ENCODE measurements around the gene ISCU.

Gene ISCU

DNA sequence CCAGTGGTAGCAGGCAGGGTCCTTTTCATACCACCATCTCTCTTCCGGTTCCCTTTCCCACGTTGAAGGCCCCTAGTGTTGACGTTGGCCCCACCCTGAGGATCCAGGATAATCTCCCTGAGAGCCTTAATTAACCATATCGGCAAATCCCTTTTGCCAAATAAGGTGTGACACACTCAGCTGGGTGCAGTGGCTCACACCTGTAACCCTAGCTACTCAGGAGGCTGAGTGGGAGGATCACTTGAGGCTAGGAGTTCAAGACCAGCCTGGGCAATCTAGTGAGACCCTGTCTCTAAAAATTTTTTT, 38.3 kb downstream of the ISCU start:
- H3K9me3 ChIP-seq, result no peaks in the 10 kb centered on the region
- H3K27me3 ChIP-seq, result peaks cover 0 to 28% of the 10 kb centered on the region in 2 donors
- TF ChIP-seq, protein P1, sequence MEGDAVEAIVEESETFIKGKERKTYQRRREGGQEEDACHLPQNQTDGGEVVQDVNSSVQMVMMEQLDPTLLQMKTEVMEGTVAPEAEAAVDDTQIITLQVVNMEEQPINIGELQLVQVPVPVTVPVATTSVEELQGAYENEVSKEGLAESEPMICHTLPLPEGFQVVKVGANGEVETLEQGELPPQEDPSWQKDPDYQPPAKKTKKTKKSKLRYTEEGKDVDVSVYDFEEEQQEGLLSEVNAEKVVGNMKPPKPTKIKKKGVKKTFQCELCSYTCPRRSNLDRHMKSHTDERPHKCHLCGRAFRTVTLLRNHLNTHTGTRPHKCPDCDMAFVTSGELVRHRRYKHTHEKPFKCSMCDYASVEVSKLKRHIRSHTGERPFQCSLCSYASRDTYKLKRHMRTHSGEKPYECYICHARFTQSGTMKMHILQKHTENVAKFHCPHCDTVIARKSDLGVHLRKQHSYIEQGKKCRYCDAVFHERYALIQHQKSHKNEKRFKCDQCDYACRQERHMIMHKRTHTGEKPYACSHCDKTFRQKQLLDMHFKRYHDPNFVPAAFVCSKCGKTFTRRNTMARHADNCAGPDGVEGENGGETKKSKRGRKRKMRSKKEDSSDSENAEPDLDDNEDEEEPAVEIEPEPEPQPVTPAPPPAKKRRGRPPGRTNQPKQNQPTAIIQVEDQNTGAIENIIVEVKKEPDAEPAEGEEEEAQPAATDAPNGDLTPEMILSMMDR (IDR thresholded peaks at IDR 0.05), result no peak
- intact Hi-C loops (cut with DNase I; ENCODE audit: low total_unique reads), result no loop called here
- H3K4me1 ChIP-seq, result no peaks in the 10 kb centered on the region
- no peak overlapping the region for H3K27ac ChIP-seq
- H3K36me3 ChIP-seq, result no peaks in the 10 kb centered on the region
- no peak for DNase-seq
- H3K4me3 ChIP-seq, result no peak overlapping the region

DNA sequence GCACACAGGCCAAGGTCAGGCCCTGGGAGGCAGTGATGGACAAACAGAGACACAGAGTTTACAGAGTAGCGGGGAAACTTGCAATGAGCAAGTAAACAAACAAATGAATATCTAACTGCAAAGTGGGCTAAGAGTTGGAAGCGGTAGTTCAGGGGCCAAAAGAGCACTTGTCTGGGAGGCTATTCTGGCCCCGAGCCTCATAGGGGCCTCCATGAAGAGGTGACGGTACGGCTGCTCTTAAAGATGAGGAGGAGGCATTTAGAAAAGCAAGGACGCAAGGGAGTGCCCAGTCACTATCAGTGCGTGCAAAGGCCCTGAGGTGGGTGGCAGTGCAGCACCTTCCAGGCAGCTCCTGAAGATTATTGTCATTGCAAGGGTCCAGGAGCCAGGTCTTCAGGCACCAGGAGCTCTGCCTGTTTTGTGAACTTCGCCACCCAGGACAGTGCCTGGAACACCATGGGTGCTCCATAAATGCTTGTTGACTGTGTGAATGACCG, 39.9 kb downstream of the ISCU start:
- TF ChIP-seq, protein P1 (IDR thresholded peaks at IDR 0.05), result no peak
- no peaks in the 10 kb centered on the region for H3K9me3 ChIP-seq
- peaks cover 0 to 18% of the 10 kb centered on the region in 2 donors for H3K27me3 ChIP-seq
- intact Hi-C loops (cut with DNase I; ENCODE audit: low total_unique reads), result no loop called here
- no peak overlapping the region for H3K4me3 ChIP-seq
- H3K36me3 ChIP-seq, result no peaks in the 10 kb centered on the region
- H3K27ac ChIP-seq, result no peak overlapping the region
- H3K4me1 ChIP-seq, result no peaks in the 10 kb centered on the region
- no peak for DNase-seq

DNA sequence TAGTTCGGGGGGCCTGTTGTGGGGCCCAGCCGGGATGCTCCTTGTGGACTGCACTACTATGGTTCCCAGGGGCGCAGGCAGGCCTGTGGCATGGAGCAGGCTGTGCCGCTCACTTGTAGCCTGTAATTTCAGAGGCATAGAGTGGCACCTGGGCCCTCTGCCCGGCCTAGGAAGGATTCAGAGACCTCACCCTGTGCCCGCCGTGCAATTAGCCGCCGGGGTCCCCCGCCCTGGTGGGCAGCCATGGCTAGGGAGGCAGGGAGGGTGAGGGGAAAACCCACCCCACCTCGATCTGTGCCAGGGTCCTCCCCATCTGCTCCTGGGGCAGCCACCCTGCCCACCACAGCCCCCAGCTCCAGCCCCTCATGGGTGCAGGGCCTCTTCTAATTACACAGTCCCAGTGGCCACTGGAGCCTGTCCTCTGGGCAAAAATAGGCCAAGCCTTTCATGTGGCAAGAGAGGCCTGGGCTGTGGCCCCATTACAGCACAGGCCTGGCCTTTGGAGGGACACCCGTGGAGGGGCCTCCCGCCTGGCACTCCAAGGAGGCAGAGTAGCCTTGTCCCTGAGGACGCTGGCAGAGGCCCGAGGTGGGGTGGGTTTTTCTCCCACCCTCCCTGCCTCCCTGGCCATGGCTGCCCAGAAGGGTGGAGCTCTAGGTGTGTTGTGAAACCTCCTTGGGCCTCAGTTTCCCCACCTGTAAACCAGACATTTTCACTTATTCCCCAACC, 40.7 kb downstream of the ISCU start:
- Histone ChIP-seq H3K9me3 (no peaks in the 10 kb centered on the region), H3K4me1 (no peaks in the 10 kb centered on the region), H3K4me3 (no peak overlapping the region), H3K36me3 (no peaks in the 10 kb centered on the region), H3K27me3 (peaks cover 0 to 12% of the 10 kb centered on the region in 2 donors), H3K27ac (no peak overlapping the region)
- DNase-seq, result no peak
- TF ChIP-seq, protein P1 (IDR thresholded peaks at IDR 0.05), result no peak
- intact Hi-C loops (cut with DNase I; ENCODE audit: low total_unique reads), result no loop called here

DNA sequence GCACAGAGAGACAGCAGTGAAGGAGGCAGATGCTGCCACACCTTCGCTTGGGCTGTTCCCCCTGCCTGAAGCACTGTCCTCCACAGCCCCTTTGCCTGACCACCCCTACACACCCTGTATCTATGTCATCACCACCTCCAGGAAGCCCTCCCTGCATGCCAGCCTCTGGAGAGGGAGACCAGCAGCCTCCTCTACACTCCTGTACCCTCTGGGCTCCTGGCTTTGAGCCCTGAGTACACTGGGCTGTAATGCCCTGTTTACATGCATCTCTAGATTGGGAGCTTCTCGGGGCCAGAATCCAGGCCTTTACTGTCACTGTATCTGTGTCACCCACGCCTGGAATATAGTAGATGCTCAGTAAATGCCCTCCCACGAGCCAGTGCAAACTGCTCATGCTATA, 41.3 kb downstream of the ISCU start:
- Histone ChIP-seq H3K4me1 (no peaks in the 10 kb centered on the region), H3K27ac (no peak overlapping the region), H3K27me3 (peaks cover 0 to 12% of the 10 kb centered on the region in 2 donors), H3K4me3 (no peak overlapping the region), H3K36me3 (no peaks in the 10 kb centered on the region), H3K9me3 (no peaks in the 10 kb centered on the region)
- DNase-seq, result no peak
- TF ChIP-seq, protein P1 (IDR thresholded peaks at IDR 0.05), result no peak
- intact Hi-C loops (cut with DNase I; ENCODE audit: low total_unique reads), result no loop called here

DNA sequence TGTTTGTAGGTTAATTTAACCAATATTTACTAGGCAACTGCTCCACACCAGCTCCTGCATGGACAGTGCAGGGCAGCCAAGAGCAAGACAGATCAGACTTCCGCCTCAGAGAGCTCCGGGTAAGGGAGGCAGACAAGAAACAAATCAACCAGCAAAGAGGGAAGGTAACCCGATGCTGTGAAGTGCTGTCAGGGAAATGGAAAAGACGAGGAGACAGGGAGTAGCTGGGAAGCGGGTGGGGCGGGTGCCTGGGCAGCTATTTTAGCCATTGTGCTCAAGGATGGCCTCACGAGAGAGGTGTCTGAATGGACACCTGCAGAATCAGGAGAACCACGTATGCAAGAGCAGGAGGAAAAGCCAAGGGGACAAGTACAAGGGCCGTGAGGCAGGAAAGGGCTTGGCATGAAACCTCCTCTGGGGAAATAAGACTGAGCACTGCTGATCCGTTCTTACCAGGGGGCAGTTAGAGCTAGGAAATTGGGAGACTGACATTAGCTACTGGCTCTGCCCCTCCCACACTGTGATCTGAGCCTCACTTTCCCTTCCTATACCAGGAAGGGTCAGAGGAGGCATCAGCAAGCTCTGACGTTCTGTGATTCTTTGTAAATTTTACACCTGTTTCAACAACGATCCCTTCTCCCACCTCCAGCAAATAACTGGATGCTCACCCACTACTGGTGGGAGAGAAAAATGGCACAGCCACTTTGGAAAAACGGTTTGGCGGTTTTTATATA, 42.0 kb downstream of the ISCU start:
- intact Hi-C loops (cut with DNase I; ENCODE audit: low total_unique reads), result no loop called here
- no peak overlapping the region for H3K4me3 ChIP-seq
- peaks cover 0 to 3% (median 2%) of the 10 kb centered on the region in 4 donors for H3K4me1 ChIP-seq
- H3K9me3 ChIP-seq, result no peaks in the 10 kb centered on the region
- no peak for DNase-seq
- peaks cover 0 to 12% of the 10 kb centered on the region in 2 donors for H3K27me3 ChIP-seq
- no peaks in the 10 kb centered on the region for H3K36me3 ChIP-seq
- H3K27ac ChIP-seq, result no peak overlapping the region
- TF ChIP-seq, protein P1 (IDR thresholded peaks at IDR 0.05), result no peak
